Body of pancreas (tissue), 4 donors: ENCODE results near the gene MPO. TPM values are rescaled to one million over a fixed set of nuclear protein-coding genes. Genes with fewer than 3 reads are reported as not detected.

Source experiments
- ATAC-seq: fragments of 150-250 bp; one replicate; pipeline ENCODE4 v1.9.1; 2016
- DNase-seq, 4 donors: peaks; one replicate each; pipeline ENCODE4 v3.0.0-alpha.2; 2019
- H3K27ac ChIP-seq, 4 donors: fragments of 200-600 bp; sonication (generic); 1 replicate in 3 of 4; 2 replicates in 1 of 4; pipeline versions ENCODE4 v1.5.1 to v1.6.1; 2016 to 2019; ENCODE audit warnings: mild to moderate bottlenecking in 1 of 4, mixed read lengths in 1 of 4, moderate library complexity in 1 of 4
- H3K27me3 ChIP-seq, 2 donors: fragments of 200-600 bp; sonication (generic); one replicate each; pipeline ENCODE4 v1.6.0; 2016; ENCODE audit warnings: mild to moderate bottlenecking in 1 of 2
- H3K36me3 ChIP-seq, 2 donors: fragments of 200-600 bp; sonication (generic); replicated peaks in 1 of 2; 2 replicates each; pipeline ENCODE4 v1.5.1; 2016; ENCODE audit warnings: low read depth in 2 of 2; ENCODE audit not compliant: insufficient read depth in 1 of 2
- H3K4me1 ChIP-seq: fragments of 200-600 bp; sonication (generic); one replicate; pipeline ENCODE4 v1.6.0; 2016
- H3K4me3 ChIP-seq, 2 donors: fragments of 200-600 bp; sonication (generic); 1 replicate in 1 of 2; 2 replicates in 1 of 2; pipeline ENCODE4 v1.5.1; 2016 to 2019
- H3K9me3 ChIP-seq, 3 donors: fragments of 200-600 bp; sonication (generic); 1 replicate in 2 of 3; 2 replicates in 1 of 3; pipeline ENCODE4 v1.5.1; 2016
- CTCF ChIP-seq, 7 experiments: fragments of 450-650 bp in 4 of 7; fragments of 200-600 bp in 3 of 7; sonication (generic) in 3 of 7; IDR thresholded peaks; one replicate each; pipeline ENCODE4 v1.5.1; 2016 to 2019; ENCODE audit warnings: antibody characterized with exemption in 7 of 7
- POLR2A ChIP-seq, 3 donors: fragments of 450-650 bp; IDR thresholded peaks; one replicate each; pipeline ENCODE4 v1.6.1; 2016; ENCODE audit warnings: antibody characterized with exemption in 3 of 3, mild to moderate bottlenecking in 2 of 3
- WGBS, 2 donors: methylation state at CpG; one replicate each; pipeline ENCODE4 v1.1.5; 2017; 5-methylcytosine and 5-hydroxymethylcytosine counted together
- intact Hi-C: fragments of 100-400 bp; cut with DNase I; formaldehyde crosslinking; loops from one replicate; pipeline ENCODE4 v1.15.1; 2023
- total RNA-seq, 2 donors: library from RNA; depleted of rRNA; stranded (reverse); fragments of >200 nt; gene quantifications; one replicate each; pipeline ENCODE4 v1.1.0, GENCODE V29; 2016

Gene MPO
- total RNA-seq, 2 donors from 2014 or later, result not detected

DNA sequence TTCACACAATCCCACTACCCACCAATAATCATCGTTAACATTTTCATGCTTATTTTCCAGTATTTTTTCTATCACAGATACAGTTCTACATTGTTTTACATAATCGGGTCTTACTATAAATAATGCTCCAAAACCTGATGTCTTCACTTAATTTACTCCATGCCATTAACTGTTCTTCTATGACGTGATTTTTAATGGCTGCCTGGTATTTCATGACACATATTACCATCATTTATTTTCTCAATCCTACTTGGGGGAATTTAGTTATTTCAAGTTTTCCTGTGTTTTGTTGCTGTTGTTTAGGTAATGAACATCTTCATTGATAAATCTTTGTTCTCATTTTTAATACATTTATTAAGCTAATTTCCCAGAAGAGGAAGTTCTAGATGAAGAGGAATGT lies 27.7 kb downstream of the MPO start:
- Histone ChIP-seq H3K36me3 (no peaks in the 10 kb centered on the region), H3K4me1 (peaks cover 13% of the 10 kb centered on the region), H3K27ac (no peak overlapping the region), H3K9me3 (no peaks in the 10 kb centered on the region), H3K27me3 (peaks cover 0 to 10% of the 10 kb centered on the region in 2 donors), H3K4me3 (no peak overlapping the region)
- no peak for ATAC-seq
- DNase-seq, result no peak
- WGBS, 2 donors, result 67 to 76% methylated on average over 3 of the region's 3 CpGs
- TF ChIP-seq POLR2A (IDR thresholded peaks at IDR 0.05) (no peak), CTCF (IDR thresholded peaks at IDR 0.05) (no peak)
- intact Hi-C loops, result no loop called here

DNA sequence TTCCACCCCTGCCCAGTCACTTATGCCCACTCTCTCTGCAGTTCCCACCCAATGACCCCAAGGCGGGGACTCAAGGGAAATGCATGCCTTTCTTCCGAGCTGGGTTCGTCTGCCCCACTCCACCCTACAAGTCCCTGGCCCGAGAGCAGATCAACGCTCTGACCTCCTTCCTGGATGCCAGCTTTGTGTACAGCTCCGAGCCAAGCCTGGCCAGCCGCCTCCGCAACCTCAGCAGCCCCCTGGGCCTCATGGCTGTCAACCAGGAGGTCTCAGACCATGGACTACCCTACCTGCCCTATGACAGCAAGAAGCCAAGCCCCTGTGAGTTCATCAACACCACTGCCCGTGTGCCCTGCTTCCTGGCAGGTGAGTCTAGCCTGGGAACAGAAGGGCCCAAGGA lies 28.6 kb downstream of the MPO start:
- no peak overlapping the region for H3K27ac ChIP-seq
- H3K9me3 ChIP-seq, result no peaks in the 10 kb centered on the region
- 63 to 64% methylated on average over 8 to 9 of the region's 9 CpGs for WGBS, 2 donors
- TF ChIP-seq CTCF (IDR thresholded peaks at IDR 0.05) (no peak), POLR2A (IDR thresholded peaks at IDR 0.05) (no peak)
- no peaks in the 10 kb centered on the region for H3K36me3 ChIP-seq
- H3K4me3 ChIP-seq, result no peak overlapping the region
- peaks cover 13% of the 10 kb centered on the region for H3K4me1 ChIP-seq
- peaks cover 0 to 10% of the 10 kb centered on the region in 2 donors for H3K27me3 ChIP-seq
- DNase-seq (no peak), ATAC-seq (no peak)
- intact Hi-C loops, result no loop called here

DNA sequence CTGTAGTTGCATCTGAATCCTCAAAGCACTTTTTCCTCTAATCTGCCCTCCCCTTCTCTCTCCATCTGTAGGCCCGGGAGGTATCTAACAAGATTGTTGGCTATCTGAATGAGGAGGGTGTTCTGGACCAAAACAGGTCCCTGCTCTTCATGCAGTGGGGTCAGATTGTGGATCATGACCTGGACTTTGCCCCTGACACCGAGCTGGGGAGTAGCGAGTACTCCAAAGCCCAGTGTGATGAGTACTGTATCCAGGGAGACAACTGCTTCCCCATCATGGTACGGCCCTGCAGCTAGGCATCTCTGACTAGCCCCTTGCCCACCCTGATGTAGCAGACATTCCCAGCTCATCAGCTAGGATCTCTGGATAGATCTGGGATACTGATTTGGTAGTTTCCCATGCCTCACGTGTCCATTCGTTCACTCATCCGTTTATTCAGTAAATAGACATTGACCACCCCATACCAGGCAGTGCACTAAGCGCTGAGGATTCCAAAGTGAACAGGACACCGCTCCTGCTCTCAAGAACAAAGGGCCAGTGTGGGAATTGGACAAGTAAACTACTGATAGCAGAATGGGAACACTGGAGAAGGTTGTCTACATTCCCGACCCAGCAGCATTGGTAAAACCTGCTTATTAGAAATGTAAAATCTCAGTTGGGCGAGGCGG lies 30.3 kb downstream of the MPO start:
- DNase-seq (no peak), ATAC-seq (no peak)
- 67 to 69% methylated on average over 10 to 12 of the region's 12 CpGs for WGBS, 2 donors
- intact Hi-C loops, result no loop called here
- Histone ChIP-seq H3K4me3 (no peak overlapping the region), H3K36me3 (no peaks in the 10 kb centered on the region), H3K27me3 (peaks cover 0 to 10% of the 10 kb centered on the region in 2 donors), H3K27ac (no peak overlapping the region), H3K9me3 (no peaks in the 10 kb centered on the region), H3K4me1 (peaks cover 13% of the 10 kb centered on the region)
- TF ChIP-seq CTCF (IDR thresholded peaks at IDR 0.05), result no peak
- no peak for TF ChIP-seq POLR2A (IDR thresholded peaks at IDR 0.05)

DNA sequence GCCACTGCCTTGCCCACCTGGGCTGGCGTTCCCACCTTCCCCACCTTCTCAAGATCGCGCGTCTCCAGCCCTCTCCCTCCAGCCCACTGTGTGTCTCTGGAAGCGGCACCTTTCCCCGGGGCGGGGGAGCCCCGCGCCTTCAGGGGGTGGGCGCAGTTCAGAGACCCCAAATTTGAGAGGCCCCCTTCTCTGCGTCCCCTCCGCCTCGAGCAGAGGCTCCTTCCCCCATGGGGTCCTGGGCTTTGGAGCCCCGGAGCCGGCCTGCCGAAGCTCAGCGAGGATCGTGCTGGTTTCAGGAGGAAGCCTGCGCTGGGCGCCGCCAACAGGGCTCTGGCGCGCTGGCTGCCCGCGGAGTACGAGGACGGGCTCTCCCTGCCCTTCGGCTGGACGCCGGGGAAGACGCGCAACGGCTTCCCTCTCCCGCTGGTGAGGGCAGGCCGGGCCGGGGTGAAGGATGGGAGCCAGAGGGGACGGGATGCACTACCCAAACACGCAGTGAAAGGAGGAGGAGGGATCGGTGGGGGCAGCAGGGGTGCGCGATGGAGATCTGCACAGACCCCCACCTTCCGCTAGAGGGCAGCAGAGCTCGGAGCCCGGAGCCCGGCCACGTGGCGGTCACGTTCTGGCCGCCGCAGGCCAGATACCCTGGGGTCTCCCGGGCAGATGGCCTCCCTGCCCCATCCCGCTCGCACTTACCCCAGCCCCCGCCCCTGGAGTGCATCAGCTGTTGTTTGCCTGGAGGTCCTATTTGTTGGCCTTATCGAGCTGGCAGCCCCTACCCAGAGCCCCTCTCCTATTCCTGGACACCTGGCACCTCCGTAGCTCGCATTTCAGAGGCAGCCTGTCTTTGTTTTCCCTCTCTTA lies 31.2 kb downstream of the MPO start:
- Histone ChIP-seq H3K4me3 (peak overlapping the region in 1 of 2 donors; percentile 8), H3K36me3 (no peaks in the 10 kb centered on the region), H3K27ac (no peak overlapping the region), H3K4me1 (peaks cover 13% of the 10 kb centered on the region), H3K9me3 (no peaks in the 10 kb centered on the region), H3K27me3 (peaks cover 0 to 10% of the 10 kb centered on the region in 2 donors)
- peak; percentile 55 to 69 (median 63) for DNase-seq
- intact Hi-C loops, result no loop called here
- 2 to 26% methylated on average over 6 to 55 of the region's 57 CpGs for WGBS, 2 donors
- peak; percentile 86 for ATAC-seq
- TF ChIP-seq CTCF (IDR thresholded peaks at IDR 0.05), result peak; percentile 74 to 97 (median 86)
- no peak for TF ChIP-seq POLR2A (IDR thresholded peaks at IDR 0.05)
